Neutrophil (primary cell): ENCODE measurements around the gene IMMT.

Experiments
- H3K27ac ChIP-seq: fragments of 200-600 bp; sonication (generic); 2 replicates; pipeline ENCODE4 v1.5.1; 2016; ENCODE audit warnings: mild to moderate bottlenecking, moderate library complexity
- H3K27me3 ChIP-seq: fragments of 200-600 bp; sonication (generic); 2 replicates; pipeline ENCODE4 v1.6.0; 2016; ENCODE audit warnings: mild to moderate bottlenecking
- H3K36me3 ChIP-seq: fragments of 200-600 bp; sonication (generic); 2 replicates; pipeline ENCODE4 v1.5.1; 2017
- H3K4me1 ChIP-seq, 2 experiments: fragments of 200-600 bp in 1 of 2; sonication (generic) in 1 of 2; 1 replicate in 1 of 2; 2 replicates in 1 of 2; pipeline versions ENCODE4 v1.5.1 to v1.6.1; 2013 to 2016; ENCODE audit warnings: low read depth in 1 of 2, low read length in 1 of 2, mild to moderate bottlenecking in 1 of 2, moderate library complexity in 1 of 2; ENCODE audit not compliant: control insufficient read depth in 1 of 2, insufficient read depth in 1 of 2
- H3K4me3 ChIP-seq, 2 experiments: fragments of 200-600 bp in 1 of 2; sonication (generic) in 1 of 2; 1 replicate in 1 of 2; 2 replicates in 1 of 2; pipeline ENCODE4 v1.5.1; 2013 to 2016; ENCODE audit warnings: low read depth in 1 of 2, low read length in 1 of 2, mild to moderate bottlenecking in 1 of 2, moderate library complexity in 1 of 2
- H3K9me3 ChIP-seq: fragments of 200-600 bp; sonication (generic); 2 replicates; pipeline ENCODE4 v1.5.1; 2016
- TF ChIP-seq, protein P1 (sequence below): fragments of 200-600 bp; sonication (generic); IDR thresholded peaks from 2 replicates; pipeline ENCODE4 v1.5.1; 2016; ENCODE audit warnings: antibody characterized with exemption

IMMT gene

DNA sequence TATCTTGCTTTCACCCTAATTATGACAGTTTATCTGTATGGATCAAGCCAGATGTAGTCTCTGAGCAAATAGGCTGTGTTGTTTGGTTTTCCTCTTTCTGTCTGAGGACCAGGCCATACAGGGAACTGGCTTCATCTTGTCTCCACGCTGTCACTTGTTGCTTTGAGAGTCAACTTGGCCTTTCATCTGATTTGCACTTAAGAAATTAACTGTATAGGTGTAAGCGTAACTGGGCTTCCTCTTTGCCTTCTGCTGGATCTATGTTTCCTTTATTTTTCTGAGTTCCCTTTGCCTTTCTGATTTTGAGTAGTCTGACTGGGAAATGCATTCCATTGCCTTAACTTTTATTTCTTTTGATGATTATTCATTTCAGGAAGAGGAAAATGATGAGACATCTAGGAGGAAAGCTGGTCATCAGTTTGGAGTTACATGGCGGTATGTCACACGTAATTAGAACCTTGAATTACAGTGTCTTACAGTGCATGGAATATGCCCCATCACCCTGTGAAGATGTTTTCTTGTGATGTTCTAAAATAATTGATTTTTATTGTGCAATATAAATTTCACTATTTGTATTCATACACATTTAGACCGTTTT lies 71.8 kb downstream of the IMMT start:
- H3K4me3 ChIP-seq, result no peak overlapping the region
- H3K36me3 ChIP-seq, result peaks cover 100% of the 10 kb centered on the region
- no peaks in the 10 kb centered on the region for H3K4me1 ChIP-seq
- H3K9me3 ChIP-seq, result no peaks in the 10 kb centered on the region
- TF ChIP-seq, protein P1, sequence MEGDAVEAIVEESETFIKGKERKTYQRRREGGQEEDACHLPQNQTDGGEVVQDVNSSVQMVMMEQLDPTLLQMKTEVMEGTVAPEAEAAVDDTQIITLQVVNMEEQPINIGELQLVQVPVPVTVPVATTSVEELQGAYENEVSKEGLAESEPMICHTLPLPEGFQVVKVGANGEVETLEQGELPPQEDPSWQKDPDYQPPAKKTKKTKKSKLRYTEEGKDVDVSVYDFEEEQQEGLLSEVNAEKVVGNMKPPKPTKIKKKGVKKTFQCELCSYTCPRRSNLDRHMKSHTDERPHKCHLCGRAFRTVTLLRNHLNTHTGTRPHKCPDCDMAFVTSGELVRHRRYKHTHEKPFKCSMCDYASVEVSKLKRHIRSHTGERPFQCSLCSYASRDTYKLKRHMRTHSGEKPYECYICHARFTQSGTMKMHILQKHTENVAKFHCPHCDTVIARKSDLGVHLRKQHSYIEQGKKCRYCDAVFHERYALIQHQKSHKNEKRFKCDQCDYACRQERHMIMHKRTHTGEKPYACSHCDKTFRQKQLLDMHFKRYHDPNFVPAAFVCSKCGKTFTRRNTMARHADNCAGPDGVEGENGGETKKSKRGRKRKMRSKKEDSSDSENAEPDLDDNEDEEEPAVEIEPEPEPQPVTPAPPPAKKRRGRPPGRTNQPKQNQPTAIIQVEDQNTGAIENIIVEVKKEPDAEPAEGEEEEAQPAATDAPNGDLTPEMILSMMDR, result no peak
- no peaks in the 10 kb centered on the region for H3K27me3 ChIP-seq
- H3K27ac ChIP-seq, result no peak overlapping the region

- Histone ChIP-seq H3K4me3 (no peak overlapping the region), H3K4me1 (no peaks in the 10 kb centered on the region), H3K36me3 (peaks cover 91% of the 10 kb centered on the region), H3K27ac (no peak overlapping the region), H3K27me3 (no peaks in the 10 kb centered on the region), H3K9me3 (no peaks in the 10 kb centered on the region)
- TF ChIP-seq, protein P1, result no peak
These were observed 77.1 kb downstream of the IMMT start for GRCh38 chr2:86118130-86118529.

- Histone ChIP-seq H3K9me3 (no peaks in the 10 kb centered on the region), H3K27ac (no peak overlapping the region), H3K4me3 (peak overlapping the region; percentile 76 to 92), H3K27me3 (no peaks in the 10 kb centered on the region), H3K36me3 (peaks cover 30% of the 10 kb centered on the region), H3K4me1 (peaks cover 23 to 25% of the 10 kb centered on the region in 2 experiments)
- TF ChIP-seq, protein P1, result no peak
These were observed 88.2 kb downstream of the IMMT start for GRCh38 chr2:86107031-86107430.

GRCh38 chr2:86105969-86106945 lies 89.0 kb downstream of the IMMT start, which contains the start of gene PTCD3:
Gene PTCD3 (plus strand): TSS chr2:86106235. CDS start chr2:86106248, 13 bp downstream.
- Histone ChIP-seq H3K4me1 (peaks cover 23 to 25% of the 10 kb centered on the region in 2 experiments), H3K27me3 (no peaks in the 10 kb centered on the region), H3K9me3 (no peaks in the 10 kb centered on the region), H3K27ac (peak within 1 kb of the TSS; percentile 88), H3K36me3 (peaks cover 23% of the 10 kb centered on the region), H3K4me3 (peak within 1 kb of the TSS; percentile 76 to 92)
- TF ChIP-seq, protein P1, result peak; percentile 31

DNA sequence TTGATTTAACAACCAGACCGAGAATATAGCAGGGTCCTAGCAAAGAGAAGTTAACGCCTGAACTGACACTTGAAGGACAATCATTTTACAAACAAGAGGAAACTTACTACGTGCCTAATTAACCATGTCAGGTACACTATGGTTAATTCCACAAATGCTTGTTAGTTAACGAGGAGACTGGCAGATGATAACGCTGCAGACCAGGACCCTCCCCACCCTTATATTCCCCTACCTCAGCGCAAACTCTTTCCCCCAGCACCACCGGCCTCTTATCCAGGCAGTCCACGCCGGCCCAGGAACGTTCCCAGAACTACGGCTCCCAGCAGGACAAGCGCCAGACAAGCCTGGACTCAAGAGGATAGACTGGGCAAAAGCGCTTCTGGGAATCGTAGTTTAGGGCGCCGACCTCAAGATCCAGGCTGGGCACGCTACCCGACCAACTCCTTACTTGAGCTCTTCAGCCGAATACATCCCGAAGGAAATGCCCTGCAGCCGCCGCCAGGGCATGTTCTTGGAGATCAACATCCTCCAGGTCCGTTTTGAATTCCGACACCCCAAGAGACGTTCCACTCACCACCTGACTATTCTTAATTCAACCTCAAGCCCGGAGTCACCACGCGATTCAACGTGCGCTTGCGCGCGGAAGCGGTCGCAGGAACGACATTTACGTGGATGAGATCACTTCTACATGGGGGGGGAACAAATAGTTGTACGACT lies 89.9 kb downstream of the IMMT start, which contains the start of gene POLR1A:
Gene POLR1A, minus strand, starts transcription at position 635 of the 717 bp plus-strand sequence. Its CDS starts 110 bp downstream, at position 525.
- Histone ChIP-seq H3K9me3 (no peaks in the 10 kb centered on the region), H3K4me1 (peaks cover 23 to 25% of the 10 kb centered on the region in 2 experiments), H3K4me3 (peak within 1 kb of the TSS; percentile 76 to 92), H3K27ac (peak within 1 kb of the TSS; percentile 88), H3K36me3 (peaks cover 15% of the 10 kb centered on the region), H3K27me3 (no peaks in the 10 kb centered on the region)
- TF ChIP-seq, protein P1, result no peak
